ENCODE data around the gene SAFB2. TPM values are rescaled to one million over a fixed set of nuclear protein-coding genes. Genes with fewer than 3 reads are reported as not detected.

SAFB2 gene
- total and polyA plus RNA-seq, 2 of the 13 experiments (the other 11 are each of a cell fraction or from before 2014, with no cell fraction given): 11.2 to 31.5 TPM

DNA sequence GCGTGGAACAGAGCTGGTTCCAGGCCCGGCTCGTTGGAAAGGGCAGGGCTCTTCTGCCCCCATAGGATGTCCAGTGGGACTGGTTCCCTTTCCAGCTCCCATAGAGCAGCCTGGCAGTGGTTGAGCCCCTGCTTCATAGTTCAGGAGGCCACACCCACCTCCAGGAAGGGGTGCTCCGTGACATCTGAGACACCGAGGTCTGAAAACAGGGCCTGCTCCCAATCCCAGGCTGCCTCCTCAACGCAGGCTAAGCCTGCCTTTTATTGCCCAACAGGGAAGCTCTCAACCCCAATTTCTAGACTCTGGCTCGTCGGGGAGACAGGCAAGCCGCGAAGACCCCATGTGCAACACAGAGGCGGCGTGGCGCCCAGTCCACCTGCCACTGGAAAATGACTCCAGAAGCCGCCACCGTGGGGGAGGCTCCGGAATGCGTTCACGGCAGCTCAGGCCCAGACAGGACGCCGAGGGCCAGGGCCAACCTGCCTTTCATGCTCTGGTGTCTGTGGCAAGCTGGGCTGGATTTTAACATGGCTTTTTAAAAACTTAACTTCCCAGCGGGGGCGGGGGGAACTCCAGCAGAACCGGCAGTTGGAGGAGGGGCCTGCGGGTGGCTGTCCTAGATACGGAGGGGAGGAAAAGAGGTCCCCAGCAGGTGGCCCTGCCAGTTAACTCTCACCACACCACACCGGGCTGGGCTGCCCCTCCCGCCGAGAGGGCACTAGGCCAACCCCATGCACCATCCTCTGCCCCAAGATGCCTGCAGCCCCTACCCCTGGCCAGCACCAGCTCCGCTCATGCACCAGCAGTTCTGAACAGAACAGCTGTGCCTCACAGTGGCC, 36.9 kb downstream of the SAFB2 start (continued):
- no peak for TF ChIP-seq ZNF569 (CRISPR knock-in tag; IDR thresholded peaks at IDR 0.05; ENCODE audit: borderline replicate concordance)

DNA sequence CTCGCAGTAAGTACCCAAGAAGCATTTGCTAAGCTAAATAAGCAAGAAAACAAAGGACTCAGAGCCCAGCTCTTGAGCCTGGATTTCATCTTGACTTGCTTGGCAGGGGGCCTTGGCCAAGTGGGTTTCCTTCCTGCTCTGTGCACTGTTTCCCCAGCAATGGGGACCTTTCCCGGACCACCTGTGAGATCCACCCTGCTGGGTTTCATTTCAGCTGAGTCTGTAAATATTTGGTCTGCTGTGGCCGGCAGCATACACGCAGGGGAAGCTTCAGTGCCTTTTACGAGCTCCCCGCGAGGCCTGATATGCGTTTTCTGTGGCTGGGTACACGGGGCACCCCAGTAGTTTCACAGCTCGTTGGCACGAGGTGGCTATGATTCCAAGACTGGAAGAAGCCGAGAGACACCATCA, 42.4 kb downstream of the SAFB2 start:
- no peak for TF ChIP-seq ZMAT3 (CRISPR knock-in tag; conservative IDR thresholded peaks at IDR 0.05)
- TF ChIP-seq, protein P1, sequence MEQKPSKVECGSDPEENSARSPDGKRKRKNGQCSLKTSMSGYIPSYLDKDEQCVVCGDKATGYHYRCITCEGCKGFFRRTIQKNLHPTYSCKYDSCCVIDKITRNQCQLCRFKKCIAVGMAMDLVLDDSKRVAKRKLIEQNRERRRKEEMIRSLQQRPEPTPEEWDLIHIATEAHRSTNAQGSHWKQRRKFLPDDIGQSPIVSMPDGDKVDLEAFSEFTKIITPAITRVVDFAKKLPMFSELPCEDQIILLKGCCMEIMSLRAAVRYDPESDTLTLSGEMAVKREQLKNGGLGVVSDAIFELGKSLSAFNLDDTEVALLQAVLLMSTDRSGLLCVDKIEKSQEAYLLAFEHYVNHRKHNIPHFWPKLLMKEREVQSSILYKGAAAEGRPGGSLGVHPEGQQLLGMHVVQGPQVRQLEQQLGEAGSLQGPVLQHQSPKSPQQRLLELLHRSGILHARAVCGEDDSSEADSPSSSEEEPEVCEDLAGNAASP (CRISPR knock-in tag; IDR thresholded peaks at IDR 0.05; ENCODE audit: borderline replicate concordance): no peak
- no peaks in the 10 kb centered on the region for H3K36me3 ChIP-seq (replicated peaks in 1 of 2; ENCODE audit: control insufficient read depth in 1 of 2, insufficient read depth in 2 of 2, low read length in 2 of 2)
- 71% methylated on average over 9 of the region's 12 CpGs for WGBS (ENCODE audit: low lambda C conversion rate)
- H3K4me1 ChIP-seq (ENCODE audit: insufficient read depth, low read length): peaks cover 30% of the 10 kb centered on the region
- H3K4me3 ChIP-seq (replicated peaks in 1 of 3; ENCODE audit: insufficient read depth in 1 of 3, low read depth in 2 of 3, low read length in 3 of 3): no peak overlapping the region
- POLR2A ChIA-PET: no interaction called here
- H3K27me3 ChIP-seq (ENCODE audit: control insufficient read depth in 1 of 2, insufficient read depth in 2 of 2, low read length in 2 of 2): no peaks in the 10 kb centered on the region
- H3K9ac ChIP-seq (ENCODE audit: insufficient read depth, low read depth, low read length): no peak overlapping the region
- intact Hi-C loops (cut with micrococcal nuclease; ENCODE audit: unreplicated experiment) (no loop called here), in situ Hi-C loops (cut with HindIII; ENCODE audit: extremely low pct_ligation_motif_present, low pct_unique_long_range_greater_than_20kb) (no loop called here)
- DNase-seq (ENCODE audit: low spot score) (no peak), ATAC-seq (no peak), FAIRE-seq (no peak)
- no peaks in the 10 kb centered on the region for H4K20me1 ChIP-seq (ENCODE audit: insufficient read depth, low read length)
- CTCF ChIA-PET (ENCODE audit: low intra/inter-chr PET ratio, low total read pairs): no interaction called here
- H3K27ac ChIP-seq (ENCODE audit: extremely low read length, insufficient read depth, low read length): no peak overlapping the region
- H3K9me3 ChIP-seq (ENCODE audit: low read length): no peaks in the 10 kb centered on the region
- H2AFZ ChIP-seq (ENCODE audit: low read length): no peak overlapping the region
- H3K4me2 ChIP-seq (ENCODE audit: low read depth, low read length): no peak overlapping the region
- no TSS peak for BruUV-seq (replicated peaks)
- no peaks in the 10 kb centered on the region for H3K79me2 ChIP-seq (ENCODE audit: insufficient read depth, low read length)

DNA sequence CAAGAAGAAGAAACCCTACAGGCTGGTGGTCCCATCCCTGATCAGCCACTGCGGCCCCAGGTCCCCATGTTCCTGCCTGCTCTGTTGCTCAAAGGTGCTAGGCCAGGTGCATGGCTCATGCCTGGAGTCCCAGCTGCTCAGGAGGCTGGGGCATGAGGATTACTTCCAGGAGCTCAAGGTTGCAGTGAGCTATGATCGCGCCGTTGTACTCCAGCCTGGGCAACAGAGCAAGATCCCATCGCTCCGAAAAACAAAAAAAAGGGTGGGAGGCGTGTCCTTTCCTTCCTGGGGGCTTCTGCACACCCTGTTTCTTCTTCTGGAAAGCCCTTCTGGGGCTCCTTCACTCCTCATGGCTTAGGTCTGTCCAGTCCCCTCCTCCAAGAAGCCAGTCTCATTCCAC, 42.9 kb downstream of the SAFB2 start:
- H3K4me3 ChIP-seq (replicated peaks in 1 of 3; ENCODE audit: insufficient read depth in 1 of 3, low read depth in 2 of 3, low read length in 3 of 3): no peak overlapping the region
- H3K4me1 ChIP-seq (ENCODE audit: insufficient read depth, low read length): peaks cover 30% of the 10 kb centered on the region
- ChIA-PET POLR2A (no interaction called here), CTCF (ENCODE audit: low intra/inter-chr PET ratio, low total read pairs) (no interaction called here)
- no peak for FAIRE-seq
- WGBS (ENCODE audit: low lambda C conversion rate): 97% methylated on average over 7 of the region's 7 CpGs
- no peaks in the 10 kb centered on the region for H3K36me3 ChIP-seq (replicated peaks in 1 of 2; ENCODE audit: control insufficient read depth in 1 of 2, insufficient read depth in 2 of 2, low read length in 2 of 2)
- no peak for ATAC-seq
- H3K27ac ChIP-seq (ENCODE audit: extremely low read length, insufficient read depth, low read length): no peak overlapping the region
- in situ Hi-C loops (cut with HindIII; ENCODE audit: extremely low pct_ligation_motif_present, low pct_unique_long_range_greater_than_20kb) (loop anchor here (5.0 kb wide), 1 partner anchor 37 kb away; no protein-coding TSS in a partner anchor), intact Hi-C loops (cut with micrococcal nuclease; ENCODE audit: unreplicated experiment) (loop anchor here (2.0 kb wide), 1 partner anchor 33 kb away; no protein-coding TSS in a partner anchor)
- TF ChIP-seq PLRG1 (conservative IDR thresholded peaks at IDR 0.05) (no peak), ZNF121 (CRISPR knock-in tag; IDR thresholded peaks at IDR 0.05) (peak; percentile 56; the same call in 1 of the 2 replicates)
- no peaks in the 10 kb centered on the region for H3K27me3 ChIP-seq (ENCODE audit: control insufficient read depth in 1 of 2, insufficient read depth in 2 of 2, low read length in 2 of 2)
- H3K79me2 ChIP-seq (ENCODE audit: insufficient read depth, low read length): no peaks in the 10 kb centered on the region
- H3K9me3 ChIP-seq (ENCODE audit: low read length): no peaks in the 10 kb centered on the region
- no peak overlapping the region for H2AFZ ChIP-seq (ENCODE audit: low read length)
- no peak overlapping the region for H3K9ac ChIP-seq (ENCODE audit: insufficient read depth, low read depth, low read length)
- DNase-seq (ENCODE audit: low spot score): no peak
- no TSS peak for BruUV-seq (replicated peaks)
- H4K20me1 ChIP-seq (ENCODE audit: insufficient read depth, low read length): no peaks in the 10 kb centered on the region
- no peak overlapping the region for H3K4me2 ChIP-seq (ENCODE audit: low read depth, low read length)
